Measurements from ENCODE around the gene TRPC4AP. TPM values are rescaled to one million over a fixed set of nuclear protein-coding genes. Genes with fewer than 3 reads are reported as not detected.

TRPC4AP gene
- total RNA-seq, 1 experiment from 2014 or later: 48.6 TPM

- Histone ChIP-seq H2AFZ (ENCODE audit: low read depth, low read length, poor library complexity, severe bottlenecking) (no peak overlapping the region), H3K27ac (ENCODE audit: low read depth, low read length) (no peak overlapping the region), H3K27me3 (ENCODE audit: insufficient read depth, low read length) (no peaks in the 10 kb centered on the region), H3K4me3 (replicated peaks in 1 of 2; ENCODE audit: low read depth in 1 of 2, low read length in 2 of 2) (no peak overlapping the region), H3K9me2 (ENCODE audit: insufficient read depth) (no peaks in the 10 kb centered on the region), H3K36me3 (ENCODE audit: control insufficient read depth in 1 of 2, insufficient read depth in 2 of 2, low read length in 2 of 2) (no peaks in the 10 kb centered on the region), H3K4me1 (ENCODE audit: control insufficient read depth in 1 of 2, insufficient read depth in 2 of 2, low read length in 2 of 2) (no peaks in the 10 kb centered on the region), H3K79me2 (ENCODE audit: insufficient read depth, low read length) (peaks cover 57% of the 10 kb centered on the region), H4K20me1 (ENCODE audit: insufficient read depth) (peaks cover 13% of the 10 kb centered on the region; the same call in 1 of the 2 replicates), H3K9me3 (ENCODE audit: control insufficient read depth in 1 of 2, insufficient read depth in 1 of 2, low read depth in 1 of 2, low read length in 2 of 2) (no peaks in the 10 kb centered on the region), H3K4me2 (ENCODE audit: low read length) (no peak overlapping the region), H3K9ac (ENCODE audit: low read length) (no peak overlapping the region)
- BruUV-seq (replicated peaks): no TSS peak
- RAD21 ChIA-PET (ENCODE audit: low non-redundant PET in 1 of 2, low total read pairs in 2 of 2, uncharacterized antibody in 2 of 2, unreplicated experiment in 2 of 2): no interaction called here
- DNase-seq (ENCODE audit: low read depth, low spot score): no peak
- intact Hi-C loops (cut with micrococcal nuclease): no loop called here
- POLR2A ChIA-PET: no interaction called here
- CTCF ChIA-PET: no interaction called here
- TF ChIP-seq, protein P1, sequence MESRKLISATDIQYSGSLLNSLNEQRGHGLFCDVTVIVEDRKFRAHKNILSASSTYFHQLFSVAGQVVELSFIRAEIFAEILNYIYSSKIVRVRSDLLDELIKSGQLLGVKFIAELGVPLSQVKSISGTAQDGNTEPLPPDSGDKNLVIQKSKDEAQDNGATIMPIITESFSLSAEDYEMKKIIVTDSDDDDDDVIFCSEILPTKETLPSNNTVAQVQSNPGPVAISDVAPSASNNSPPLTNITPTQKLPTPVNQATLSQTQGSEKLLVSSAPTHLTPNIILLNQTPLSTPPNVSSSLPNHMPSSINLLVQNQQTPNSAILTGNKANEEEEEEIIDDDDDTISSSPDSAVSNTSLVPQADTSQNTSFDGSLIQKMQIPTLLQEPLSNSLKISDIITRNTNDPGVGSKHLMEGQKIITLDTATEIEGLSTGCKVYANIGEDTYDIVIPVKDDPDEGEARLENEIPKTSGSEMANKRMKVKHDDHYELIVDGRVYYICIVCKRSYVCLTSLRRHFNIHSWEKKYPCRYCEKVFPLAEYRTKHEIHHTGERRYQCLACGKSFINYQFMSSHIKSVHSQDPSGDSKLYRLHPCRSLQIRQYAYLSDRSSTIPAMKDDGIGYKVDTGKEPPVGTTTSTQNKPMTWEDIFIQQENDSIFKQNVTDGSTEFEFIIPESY (IDR thresholded peaks at IDR 0.05; ENCODE audit: extremely low read depth, insufficient replicate concordance, low read length): no peak
- TF ChIP-seq POLR2AphosphoS5 (IDR thresholded peaks at IDR 0.05; ENCODE audit: low read depth, low read length) (no peak), MAX (IDR thresholded peaks at IDR 0.05) (no peak), RAD21 (IDR thresholded peaks at IDR 0.05; ENCODE audit: low read depth) (no peak), EZH2phosphoT487 (IDR thresholded peaks at IDR 0.05; ENCODE audit: borderline replicate concordance) (no peak), REST (IDR thresholded peaks at IDR 0.05; ENCODE audit: low read depth) (no peak)
- no peak for ATAC-seq
Observed at GRCh38 chr20:35059612-35060011, 33.0 kb downstream of the TRPC4AP start.
